A673 (cell line): Measurements from ENCODE around the gene SPAG7. TPM values are rescaled to one million over a fixed set of nuclear protein-coding genes. Genes with fewer than 3 reads are reported as not detected.
A peak's percentile ranks its signal among the peaks of the same experiment; 100 is the strongest.

Source experiments
- BruUV-seq: library from RNA; stranded (reverse); fragments of 400-500 nt; replicated peaks from 2 replicates; lab custom pipeline; 2021; lab: Mats Ljungman, UMichigan
- CTCF ChIA-PET: fragments of 300-600 bp; sonication (Branson Sonifier 250); formaldehyde crosslinking; loops from one replicate; lab custom pipeline; 2022; ENCODE audit warnings: antibody characterized with exemption; lab: Charles Lee
- POLR2A ChIA-PET: fragments of 300-600 bp; sonication (Branson Sonifier 250); formaldehyde crosslinking; loops from one replicate; lab custom pipeline; 2022; ENCODE audit warnings: antibody characterized with exemption; ENCODE audit not compliant: low non-redundant PET; lab: Charles Lee
- DNase-seq: peaks from one replicate; pipeline ENCODE4 v3.0.0-alpha.2; 2015; ENCODE audit warnings: low spot score
- H3K27ac ChIP-seq: fragments of 200-600 bp; sonication (generic); 2 replicates; pipeline ENCODE4 v1.5.1; 2016; ENCODE audit warnings: mixed run types, low read depth, mild to moderate bottlenecking, mixed read lengths, antibody characterized with exemption, low read length; ENCODE audit not compliant: poor library complexity, severe bottlenecking
- H3K27me3 ChIP-seq: fragments of 200-600 bp; sonication (generic); replicated peaks from 2 replicates; pipeline ENCODE4 v1.6.1; 2017; ENCODE audit warnings: mixed run types, low read depth, mild to moderate bottlenecking, mixed read lengths, antibody characterized with exemption, low read length; ENCODE audit not compliant: insufficient read depth, poor library complexity
- H3K36me3 ChIP-seq: fragments of 200-600 bp; sonication (generic); 2 replicates; pipeline ENCODE4 v1.6.1; 2016; ENCODE audit warnings: mixed run types, mild to moderate bottlenecking, mixed read lengths, antibody characterized with exemption, low read length; ENCODE audit not compliant: insufficient read depth, poor library complexity, severe bottlenecking
- H3K4me1 ChIP-seq: fragments of 200-600 bp; sonication (generic); 2 replicates; pipeline ENCODE4 v1.6.1; 2017; ENCODE audit warnings: mixed run types, mild to moderate bottlenecking, mixed read lengths, antibody characterized with exemption, low read length; ENCODE audit not compliant: insufficient read depth, poor library complexity, severe bottlenecking
- H3K4me3 ChIP-seq: fragments of 200-600 bp; sonication (generic); 2 replicates; pipeline ENCODE4 v1.5.1; 2016; ENCODE audit warnings: low read depth, mixed run types, mild to moderate bottlenecking, mixed read lengths, low read length; ENCODE audit not compliant: poor library complexity, severe bottlenecking
- H3K9me3 ChIP-seq: fragments of 200-600 bp; sonication (generic); 2 replicates; pipeline ENCODE4 v1.6.1; 2016; ENCODE audit warnings: mixed run types, low read depth, mild to moderate bottlenecking, mixed read lengths, antibody characterized with exemption, low read length; ENCODE audit not compliant: poor library complexity, severe bottlenecking
- EZH2 ChIP-seq: fragments of 200-600 bp; sonication (generic); IDR thresholded peaks from 2 replicates; pipeline ENCODE4 v1.6.1; 2017; ENCODE audit warnings: borderline replicate concordance, low read depth, mild to moderate bottlenecking, mixed read lengths, antibody characterized with exemption, low read length; ENCODE audit not compliant: poor library complexity, severe bottlenecking
- intact Hi-C: fragments of 100-400 bp; cut with micrococcal nuclease; formaldehyde crosslinking; loops from one replicate; pipeline ENCODE4 v1.10.0; 2022; ENCODE audit not compliant: unreplicated experiment
- total RNA-seq: library from RNA; stranded (reverse); gene quantifications from 2 replicates; pipeline ENCODE4 v1.2.3, GENCODE V29; 2021
- TF ChIP-seq, protein P1 (sequence below): fragments of 300-800, 200-600 bp; sonication (generic); conservative IDR thresholded peaks from 2 replicates; pipeline ENCODE4 v1.5.1; 2017; ENCODE audit warnings: low read depth, mild to moderate bottlenecking, antibody characterized with exemption, low read length, moderate library complexity, mixed read lengths

Gene SPAG7
- total RNA-seq, 1 experiment from 2014 or later, result 74.8 TPM

GRCh38 chr17:4971826-4972225, 4.2 kb upstream of the SPAG7 start:
- no TSS peak for BruUV-seq
- no peaks in the 10 kb centered on the region for H3K9me3 ChIP-seq

DNA sequence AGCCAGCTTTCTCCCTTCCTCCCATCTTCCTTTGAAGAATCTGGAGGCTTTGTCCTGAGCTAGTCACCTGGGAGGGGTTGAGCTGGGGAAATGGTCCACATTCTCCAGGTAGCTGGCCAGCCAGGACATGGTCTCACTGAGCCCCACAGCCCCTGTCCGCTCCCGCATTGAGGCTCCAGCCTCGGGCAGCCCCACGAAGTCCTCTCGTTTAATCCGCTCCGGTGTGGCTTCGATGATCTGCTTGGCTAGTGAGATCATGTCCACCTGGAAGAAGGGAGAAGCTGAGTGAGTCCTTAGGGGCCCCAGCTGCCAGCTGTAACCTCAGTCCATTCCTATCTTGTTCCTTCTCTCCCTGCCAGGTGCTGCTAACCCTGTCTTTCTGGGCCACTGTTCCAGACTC, 2.7 kb upstream of the SPAG7 start:
- POLR2A ChIA-PET, result no interaction called here
- BruUV-seq, result no TSS peak
- Histone ChIP-seq H3K27ac (peak overlapping the region; percentile 21), H3K4me3 (no peak overlapping the region), H3K9me3 (no peaks in the 10 kb centered on the region), H3K27me3 (no peaks in the 10 kb centered on the region), H3K4me1 (peaks cover 17% of the 10 kb centered on the region), H3K36me3 (peaks cover 9% of the 10 kb centered on the region)
- intact Hi-C loops, result no loop called here
- CTCF ChIA-PET, result no interaction called here
- TF ChIP-seq EZH2, result no peak
- TF ChIP-seq, protein P1, sequence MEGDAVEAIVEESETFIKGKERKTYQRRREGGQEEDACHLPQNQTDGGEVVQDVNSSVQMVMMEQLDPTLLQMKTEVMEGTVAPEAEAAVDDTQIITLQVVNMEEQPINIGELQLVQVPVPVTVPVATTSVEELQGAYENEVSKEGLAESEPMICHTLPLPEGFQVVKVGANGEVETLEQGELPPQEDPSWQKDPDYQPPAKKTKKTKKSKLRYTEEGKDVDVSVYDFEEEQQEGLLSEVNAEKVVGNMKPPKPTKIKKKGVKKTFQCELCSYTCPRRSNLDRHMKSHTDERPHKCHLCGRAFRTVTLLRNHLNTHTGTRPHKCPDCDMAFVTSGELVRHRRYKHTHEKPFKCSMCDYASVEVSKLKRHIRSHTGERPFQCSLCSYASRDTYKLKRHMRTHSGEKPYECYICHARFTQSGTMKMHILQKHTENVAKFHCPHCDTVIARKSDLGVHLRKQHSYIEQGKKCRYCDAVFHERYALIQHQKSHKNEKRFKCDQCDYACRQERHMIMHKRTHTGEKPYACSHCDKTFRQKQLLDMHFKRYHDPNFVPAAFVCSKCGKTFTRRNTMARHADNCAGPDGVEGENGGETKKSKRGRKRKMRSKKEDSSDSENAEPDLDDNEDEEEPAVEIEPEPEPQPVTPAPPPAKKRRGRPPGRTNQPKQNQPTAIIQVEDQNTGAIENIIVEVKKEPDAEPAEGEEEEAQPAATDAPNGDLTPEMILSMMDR, result no peak
- DNase-seq, result no peak

More at GRCh38 chr17:4971826-4972225, 4.2 kb upstream of the SPAG7 start:
- Histone ChIP-seq H3K27me3 (no peaks in the 10 kb centered on the region), H3K36me3 (no peaks in the 10 kb centered on the region), H3K4me3 (no peak overlapping the region), H3K27ac (no peak overlapping the region), H3K4me1 (peaks cover 11% of the 10 kb centered on the region)
- ChIA-PET CTCF (no interaction called here), POLR2A (no interaction called here)
- intact Hi-C loops, result no loop called here
- no peak for DNase-seq
- no peak for TF ChIP-seq EZH2
- TF ChIP-seq, protein P1, result no peak

DNA sequence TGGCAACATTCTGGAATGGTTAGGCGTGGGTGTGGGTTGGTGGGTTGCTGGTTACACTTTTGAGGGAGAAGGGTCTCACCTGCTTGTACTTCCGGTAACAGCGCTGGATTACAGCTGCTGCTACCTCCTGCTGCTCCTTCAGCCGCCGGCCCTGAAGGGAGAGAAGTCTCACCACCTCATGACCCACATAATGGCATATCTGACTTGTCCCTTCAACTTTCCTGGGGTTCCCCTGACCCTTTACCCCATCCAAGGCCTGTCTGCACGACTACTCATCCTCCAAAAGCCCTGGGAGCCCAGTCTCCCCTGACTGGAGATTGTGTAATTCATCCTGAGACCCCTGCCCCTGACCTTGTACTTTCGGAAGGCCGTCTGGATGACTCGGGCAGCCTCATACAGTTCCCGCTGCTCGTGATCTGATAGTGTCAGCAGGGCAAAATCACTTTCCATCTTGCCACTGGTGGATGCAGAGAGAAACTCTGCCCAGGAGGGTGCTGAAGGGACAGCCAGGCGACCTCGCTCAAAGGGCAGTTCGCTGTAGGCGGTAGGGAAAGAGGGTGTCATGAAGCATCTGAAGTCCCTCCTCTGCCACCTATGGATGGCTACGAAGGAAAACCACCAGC, 2.0 kb upstream of the SPAG7 start:
- Histone ChIP-seq H3K27ac (peak overlapping the region; percentile 94), H3K9me3 (no peaks in the 10 kb centered on the region), H3K36me3 (peaks cover 12% of the 10 kb centered on the region), H3K4me3 (peak overlapping the region; percentile 59), H3K4me1 (peaks cover 17% of the 10 kb centered on the region), H3K27me3 (no peaks in the 10 kb centered on the region)
- ChIA-PET POLR2A (no interaction called here), CTCF (no interaction called here)
- no TSS peak for BruUV-seq
- no peak for TF ChIP-seq EZH2
- TF ChIP-seq, protein P1, result no peak
- intact Hi-C loops, result no loop called here
- DNase-seq, result no peak
